Progenitor cell of endocrine pancreas (in vitro differentiated cells): ENCODE measurements around the gene CCDC88C. TPM values are rescaled to one million over a fixed set of nuclear protein-coding genes. Genes with fewer than 3 reads are reported as not detected.

Source experiments
- DNase-seq: peaks from one replicate; pipeline ENCODE4 v3.0.0; 2021; ENCODE audit warnings: low spot score; ENCODE audit not compliant: unreplicated experiment
- H3K27ac Mint-ChIP-seq: 2 replicates; pipeline ENCODE4 v1.8.0; 2021; ENCODE audit warnings: mild to moderate bottlenecking, moderate library complexity, mixed read lengths
- H3K27me3 Mint-ChIP-seq: 2 replicates; pipeline ENCODE4 v1.8.0; 2021; ENCODE audit warnings: mixed read lengths
- H3K36me3 Mint-ChIP-seq: 2 replicates; pipeline ENCODE4 v1.8.0; 2022; ENCODE audit warnings: mixed read lengths; ENCODE audit not compliant: insufficient read depth
- H3K4me1 Mint-ChIP-seq: 2 replicates; pipeline ENCODE4 v1.8.0; 2021; ENCODE audit warnings: low read depth, mixed read lengths
- H3K4me3 Mint-ChIP-seq: 2 replicates; pipeline ENCODE4 v1.8.0; 2021; ENCODE audit warnings: low read depth, mild to moderate bottlenecking, moderate library complexity, mixed read lengths
- H3K9me3 Mint-ChIP-seq: 2 replicates; pipeline ENCODE4 v1.8.0; 2021; ENCODE audit warnings: low read depth, mixed read lengths
- total RNA-seq: library from RNA; stranded (reverse); gene quantifications from 2 replicates; pipeline ENCODE4 v1.2.1, GENCODE V29; 2021
- TF ChIP-seq, protein P1 (sequence below): fragments of 200-600 bp; sonication (generic); IDR thresholded peaks from one replicate; pipeline ENCODE4 v1.5.0; 2021; ENCODE audit warnings: antibody characterized with exemption, mild to moderate bottlenecking; ENCODE audit not compliant: unreplicated experiment

The CCDC88C gene
- total RNA-seq, 1 donor from 2014 or later, result 78.1 TPM

DNA sequence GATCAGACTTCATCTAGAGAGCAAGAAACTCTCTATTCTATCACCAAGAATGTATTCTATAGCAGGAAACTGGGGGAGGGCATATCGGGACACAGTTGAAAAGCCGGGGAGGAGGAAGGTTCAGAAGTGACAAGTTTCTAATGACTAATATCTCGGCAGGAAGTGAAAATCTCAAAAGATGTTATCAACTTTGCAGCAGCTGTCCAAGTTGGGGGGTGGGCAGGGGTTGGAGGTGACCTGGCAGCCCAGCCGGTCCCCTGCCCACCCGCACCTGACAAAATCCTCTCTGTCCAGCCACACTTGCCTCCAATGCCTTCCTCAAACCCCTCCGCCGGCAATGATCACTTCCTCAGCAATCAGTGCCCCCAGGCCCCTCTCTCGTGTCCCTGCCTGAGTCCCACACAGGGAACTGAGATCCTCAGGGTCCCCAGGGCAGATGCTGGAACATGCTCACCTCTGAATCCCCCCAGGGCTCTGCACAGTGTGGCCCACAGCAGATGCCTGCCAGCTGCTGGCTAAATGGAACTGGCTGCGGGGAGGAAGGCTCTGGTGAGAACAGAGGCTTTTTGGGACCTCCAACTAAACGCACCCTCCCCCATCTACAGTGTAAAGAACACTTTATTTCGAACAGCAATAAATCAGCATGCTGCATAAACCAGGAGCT, 43.9 kb downstream of the CCDC88C start:
- Mint-ChIP-seq H3K9me3 (no peaks in the 10 kb centered on the region), H3K4me1 (peaks cover 67% of the 10 kb centered on the region), H3K27me3 (no peaks in the 10 kb centered on the region), H3K27ac (peak overlapping the region; percentile 30), H3K4me3 (no peak overlapping the region), H3K36me3 (peaks cover 3% of the 10 kb centered on the region)
- no peak for DNase-seq
- TF ChIP-seq, protein P1, sequence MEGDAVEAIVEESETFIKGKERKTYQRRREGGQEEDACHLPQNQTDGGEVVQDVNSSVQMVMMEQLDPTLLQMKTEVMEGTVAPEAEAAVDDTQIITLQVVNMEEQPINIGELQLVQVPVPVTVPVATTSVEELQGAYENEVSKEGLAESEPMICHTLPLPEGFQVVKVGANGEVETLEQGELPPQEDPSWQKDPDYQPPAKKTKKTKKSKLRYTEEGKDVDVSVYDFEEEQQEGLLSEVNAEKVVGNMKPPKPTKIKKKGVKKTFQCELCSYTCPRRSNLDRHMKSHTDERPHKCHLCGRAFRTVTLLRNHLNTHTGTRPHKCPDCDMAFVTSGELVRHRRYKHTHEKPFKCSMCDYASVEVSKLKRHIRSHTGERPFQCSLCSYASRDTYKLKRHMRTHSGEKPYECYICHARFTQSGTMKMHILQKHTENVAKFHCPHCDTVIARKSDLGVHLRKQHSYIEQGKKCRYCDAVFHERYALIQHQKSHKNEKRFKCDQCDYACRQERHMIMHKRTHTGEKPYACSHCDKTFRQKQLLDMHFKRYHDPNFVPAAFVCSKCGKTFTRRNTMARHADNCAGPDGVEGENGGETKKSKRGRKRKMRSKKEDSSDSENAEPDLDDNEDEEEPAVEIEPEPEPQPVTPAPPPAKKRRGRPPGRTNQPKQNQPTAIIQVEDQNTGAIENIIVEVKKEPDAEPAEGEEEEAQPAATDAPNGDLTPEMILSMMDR, result no peak

DNA sequence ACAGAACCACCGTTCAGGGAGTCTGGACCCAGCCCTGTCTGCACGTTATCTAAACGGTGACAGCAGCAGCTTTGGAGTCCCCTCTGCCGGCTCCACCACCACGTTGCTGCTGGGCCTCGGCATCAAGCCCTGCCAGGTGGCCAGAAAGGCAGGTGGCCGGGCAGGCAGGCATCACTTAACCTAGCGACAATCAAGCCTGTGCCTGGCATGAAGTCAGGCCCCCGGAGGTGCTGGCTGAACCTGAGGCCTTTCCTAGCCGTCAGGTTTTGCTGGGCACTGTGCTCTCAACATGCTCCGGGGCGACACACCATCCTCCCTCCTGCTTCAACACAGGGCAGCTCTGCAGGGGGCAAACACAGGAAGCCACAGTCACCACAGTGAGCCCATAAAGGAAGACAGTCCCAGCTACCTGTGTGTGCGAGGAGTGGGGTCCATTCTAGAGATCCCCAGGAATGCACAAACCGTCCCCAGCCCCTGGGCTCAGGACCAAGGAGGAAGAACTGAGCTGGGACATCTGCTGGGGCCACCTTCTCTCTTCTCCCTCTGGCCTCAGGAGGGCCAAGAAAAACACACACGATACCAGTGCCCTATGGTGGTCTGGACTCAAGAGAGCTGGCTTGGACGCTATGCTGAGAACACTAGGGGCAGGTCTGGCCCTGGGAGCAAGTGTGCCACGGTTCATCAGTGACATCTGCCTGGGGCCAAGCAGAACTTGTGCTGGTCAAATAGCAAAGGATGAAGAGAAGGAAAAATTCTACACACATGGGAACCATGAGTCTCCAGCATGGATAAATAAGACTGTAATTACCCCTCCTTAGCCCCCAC, 44.7 kb downstream of the CCDC88C start:
- Mint-ChIP-seq H3K27ac (no peak overlapping the region), H3K27me3 (no peaks in the 10 kb centered on the region), H3K9me3 (no peaks in the 10 kb centered on the region), H3K36me3 (peaks cover 3% of the 10 kb centered on the region), H3K4me3 (no peak overlapping the region), H3K4me1 (peaks cover 64% of the 10 kb centered on the region)
- TF ChIP-seq, protein P1, result no peak
- no peak for DNase-seq

DNA sequence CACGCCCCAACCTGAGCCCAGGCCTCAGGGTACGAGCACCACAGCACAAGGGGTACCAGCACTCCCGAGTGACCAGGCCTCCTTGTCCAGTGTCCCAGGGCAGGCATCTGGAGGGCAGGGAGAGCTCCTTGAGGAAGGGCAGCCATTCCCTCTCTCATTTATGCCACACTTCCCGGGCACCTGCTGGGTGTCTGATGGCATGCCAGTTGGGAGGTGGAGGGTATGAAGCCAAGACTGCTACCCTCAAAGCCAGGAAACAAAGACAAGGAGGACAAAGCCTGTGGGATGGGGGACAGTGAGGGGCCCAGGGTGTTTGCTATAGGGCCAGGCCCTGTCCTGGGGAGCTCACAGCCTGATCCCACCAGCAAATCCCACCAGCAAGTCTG, 45.6 kb downstream of the CCDC88C start:
- no peak for DNase-seq
- TF ChIP-seq, protein P1, result no peak
- no peak overlapping the region for H3K27ac Mint-ChIP-seq
- no peak overlapping the region for H3K4me3 Mint-ChIP-seq
- no peaks in the 10 kb centered on the region for H3K27me3 Mint-ChIP-seq
- H3K4me1 Mint-ChIP-seq, result peaks cover 64% of the 10 kb centered on the region
- no peaks in the 10 kb centered on the region for H3K9me3 Mint-ChIP-seq
- H3K36me3 Mint-ChIP-seq, result peaks cover 3% of the 10 kb centered on the region

DNA sequence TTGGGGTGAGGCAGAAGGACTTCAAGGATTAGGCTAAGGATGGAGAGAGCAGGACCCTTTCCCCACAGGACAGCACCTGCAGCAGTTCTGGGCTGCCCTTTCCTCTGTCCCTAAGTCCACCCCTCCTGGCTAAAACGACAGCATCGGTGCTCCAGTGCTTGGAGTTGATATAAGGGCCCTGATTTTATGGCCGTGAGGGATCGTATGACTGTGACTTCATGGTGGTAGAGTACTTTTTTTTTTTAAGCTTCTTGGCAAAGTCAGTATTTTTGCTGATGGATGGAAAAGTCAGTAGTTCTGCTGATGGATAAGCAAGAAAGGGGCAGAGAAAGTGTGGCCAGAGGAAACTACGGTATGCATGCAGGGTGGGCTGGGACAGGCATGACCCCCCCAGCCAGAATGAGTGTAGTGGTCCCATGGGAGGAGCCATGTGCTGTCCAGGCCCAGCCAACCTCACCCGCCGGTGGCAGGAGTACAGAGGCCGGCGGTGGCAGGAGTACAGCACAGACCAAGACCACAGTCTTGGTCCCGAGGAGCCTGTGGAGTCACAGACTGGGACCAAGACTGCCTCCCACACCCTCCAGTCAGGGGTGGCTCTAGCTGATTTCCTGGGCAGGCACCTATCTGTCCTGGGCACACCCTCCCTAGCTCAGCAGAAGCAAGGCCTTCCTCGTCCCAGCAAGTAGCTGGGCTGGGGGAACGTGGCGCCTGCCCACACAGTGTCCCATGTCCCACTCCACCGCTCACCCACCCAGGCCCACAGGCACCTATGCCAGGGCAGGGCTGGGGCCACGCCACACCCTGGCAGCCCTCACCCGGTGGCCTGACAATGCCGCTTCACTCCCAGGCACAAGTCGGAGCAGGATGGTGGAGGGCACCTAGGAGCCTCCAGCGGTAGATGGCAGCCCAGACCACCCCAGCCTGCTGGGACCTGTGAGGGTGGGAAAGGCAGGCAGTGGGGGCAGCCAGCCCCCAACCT, 46.3 kb downstream of the CCDC88C start:
- Mint-ChIP-seq H3K4me3 (no peak overlapping the region), H3K36me3 (peaks cover 3% of the 10 kb centered on the region), H3K27me3 (no peaks in the 10 kb centered on the region), H3K9me3 (no peaks in the 10 kb centered on the region), H3K27ac (peak overlapping the region; percentile 2), H3K4me1 (peaks cover 62% of the 10 kb centered on the region)
- TF ChIP-seq, protein P1, result no peak
- DNase-seq, result no peak
